Liver (tissue), 3 donors: ENCODE measurements around the gene B3GNT5.

Experiments
- ATF3 ChIP-seq: IDR thresholded peaks from 2 replicates; pipeline ENCODE4 v1.6.1; 2016; ENCODE audit warnings: antibody characterized with exemption
- CTCF ChIP-seq: fragments of 150-350 bp; IDR thresholded peaks from 2 replicates; pipeline ENCODE4 v1.5.1; 2017; ENCODE audit warnings: improper control_type of control experiment, low read depth, low read length; ENCODE audit not compliant: missing input control
- FOXA1 ChIP-seq: IDR thresholded peaks from 2 replicates; pipeline ENCODE4 v1.6.1; 2016; ENCODE audit warnings: antibody characterized with exemption
- HNF4G ChIP-seq: IDR thresholded peaks from 2 replicates; pipeline ENCODE4 v1.6.1; 2016; ENCODE audit warnings: antibody characterized with exemption
- MAX ChIP-seq: IDR thresholded peaks from 2 replicates; pipeline ENCODE4 v1.6.1; 2016; ENCODE audit warnings: antibody characterized with exemption
- REST ChIP-seq: IDR thresholded peaks from 2 replicates; pipeline ENCODE4 v1.6.1; 2016; ENCODE audit warnings: antibody characterized with exemption, mild to moderate bottlenecking
- YY1 ChIP-seq: IDR thresholded peaks from 2 replicates; pipeline ENCODE4 v1.6.1; 2016; ENCODE audit warnings: antibody characterized with exemption, mild to moderate bottlenecking
- ZBTB33 ChIP-seq: IDR thresholded peaks from 2 replicates; pipeline ENCODE4 v1.6.1; 2016; ENCODE audit warnings: antibody characterized with exemption
- donor health status: healthy.
- donor health status: healthy.

- TF ChIP-seq HNF4G, result no peak
- TF ChIP-seq REST, result no peak
- no peak for TF ChIP-seq MAX
- TF ChIP-seq CTCF, result no peak
- TF ChIP-seq FOXA1, result no peak
- no peak for TF ChIP-seq ZBTB33
- TF ChIP-seq YY1, result no peak
- no peak for TF ChIP-seq ATF3
These were observed 48.0 kb downstream of the B3GNT5 start for GRCh38 chr3:183300996-183301562.
